ENCODE data around the gene SPRR2F. TPM values are rescaled to one million over a fixed set of nuclear protein-coding genes. Genes with fewer than 3 reads are reported as not detected.

Gene SPRR2F
- total RNA-seq, 1 donor from 2014 or later, result not detected

DNA sequence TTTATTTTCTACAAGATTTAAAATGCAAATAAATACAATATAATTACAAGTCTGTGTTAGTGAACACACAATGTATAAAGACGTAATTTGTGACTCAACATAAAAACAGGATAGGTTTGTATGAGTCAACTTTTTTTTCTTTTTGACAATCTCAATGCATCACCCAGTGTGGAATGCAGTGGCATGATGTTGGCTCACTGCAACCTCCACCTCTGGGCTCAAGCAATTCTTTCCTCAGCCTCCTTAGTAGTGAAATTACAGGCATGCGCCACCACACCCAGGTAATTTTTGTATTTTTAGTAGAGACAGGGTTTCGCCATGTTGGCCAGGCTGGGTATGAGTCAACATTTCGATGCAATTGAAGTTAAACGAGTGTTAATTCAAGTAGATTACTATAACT, 13.1 kb downstream of the SPRR2F start:
- H3K4me3 ChIP-seq (ENCODE audit: low read depth, low read length), result no peak overlapping the region
- TF ChIP-seq, protein P1, sequence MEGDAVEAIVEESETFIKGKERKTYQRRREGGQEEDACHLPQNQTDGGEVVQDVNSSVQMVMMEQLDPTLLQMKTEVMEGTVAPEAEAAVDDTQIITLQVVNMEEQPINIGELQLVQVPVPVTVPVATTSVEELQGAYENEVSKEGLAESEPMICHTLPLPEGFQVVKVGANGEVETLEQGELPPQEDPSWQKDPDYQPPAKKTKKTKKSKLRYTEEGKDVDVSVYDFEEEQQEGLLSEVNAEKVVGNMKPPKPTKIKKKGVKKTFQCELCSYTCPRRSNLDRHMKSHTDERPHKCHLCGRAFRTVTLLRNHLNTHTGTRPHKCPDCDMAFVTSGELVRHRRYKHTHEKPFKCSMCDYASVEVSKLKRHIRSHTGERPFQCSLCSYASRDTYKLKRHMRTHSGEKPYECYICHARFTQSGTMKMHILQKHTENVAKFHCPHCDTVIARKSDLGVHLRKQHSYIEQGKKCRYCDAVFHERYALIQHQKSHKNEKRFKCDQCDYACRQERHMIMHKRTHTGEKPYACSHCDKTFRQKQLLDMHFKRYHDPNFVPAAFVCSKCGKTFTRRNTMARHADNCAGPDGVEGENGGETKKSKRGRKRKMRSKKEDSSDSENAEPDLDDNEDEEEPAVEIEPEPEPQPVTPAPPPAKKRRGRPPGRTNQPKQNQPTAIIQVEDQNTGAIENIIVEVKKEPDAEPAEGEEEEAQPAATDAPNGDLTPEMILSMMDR (conservative IDR thresholded peaks at IDR 0.05; ENCODE audit: low read depth, low read length), result no peak
- DNase-seq (ENCODE audit: low read depth), result no peak

DNA sequence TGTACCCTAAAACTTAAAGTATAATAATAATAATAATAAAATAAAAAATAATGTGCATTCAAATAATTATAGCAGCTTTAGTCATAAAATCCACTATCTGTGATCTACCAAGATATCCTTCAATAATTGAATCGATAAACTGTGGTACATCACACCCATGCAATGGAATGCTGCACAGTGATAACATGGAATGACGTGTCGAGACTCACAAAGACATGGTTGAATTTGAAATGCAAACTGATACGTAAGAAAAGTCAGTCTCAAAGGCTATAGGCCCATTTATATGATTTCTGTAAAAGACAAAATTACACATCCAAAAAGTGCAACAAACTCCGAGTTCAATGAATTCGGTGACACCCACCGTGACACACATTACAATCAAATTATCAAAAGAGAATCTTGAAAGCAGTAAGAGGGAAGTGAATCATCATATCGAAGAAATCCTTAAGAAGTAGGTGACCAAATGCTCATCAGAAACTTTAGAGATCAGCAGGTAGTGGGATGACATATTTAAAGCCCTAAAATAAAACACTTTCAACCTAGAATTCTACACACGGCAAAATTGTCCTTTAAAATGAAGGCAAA, 13.8 kb downstream of the SPRR2F start:
- TF ChIP-seq, protein P1 (conservative IDR thresholded peaks at IDR 0.05; ENCODE audit: low read depth, low read length), result no peak
- no peak for DNase-seq (ENCODE audit: low read depth)

DNA sequence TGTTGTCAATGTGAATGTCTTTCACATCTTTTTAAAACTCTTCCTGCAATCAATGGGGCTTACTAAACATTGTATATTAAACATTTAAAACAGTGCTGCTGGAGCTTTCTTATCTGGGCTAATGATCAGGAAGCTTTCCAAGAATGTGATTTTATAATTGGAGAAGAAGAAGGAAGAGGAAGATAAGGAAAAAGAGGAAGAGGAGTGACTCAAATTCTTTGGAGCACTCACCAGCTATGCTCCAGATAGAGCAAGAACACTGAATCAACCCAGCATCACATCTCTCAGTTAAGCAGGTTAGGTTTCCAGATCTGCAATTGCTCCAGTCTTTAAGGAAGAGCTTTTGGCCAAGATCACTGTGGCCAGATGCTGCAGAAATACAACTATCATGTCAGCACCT, 17.6 kb downstream of the SPRR2F start:
- no peak for DNase-seq (ENCODE audit: low read depth)
- H3K4me3 ChIP-seq (ENCODE audit: low read depth, low read length), result no peak overlapping the region
- TF ChIP-seq, protein P1 (conservative IDR thresholded peaks at IDR 0.05; ENCODE audit: low read depth, low read length), result no peak

More for the DNA sequence above, 13.8 kb downstream of the SPRR2F start:
- no peak overlapping the region for H3K4me3 ChIP-seq (ENCODE audit: low read depth, low read length)

DNA sequence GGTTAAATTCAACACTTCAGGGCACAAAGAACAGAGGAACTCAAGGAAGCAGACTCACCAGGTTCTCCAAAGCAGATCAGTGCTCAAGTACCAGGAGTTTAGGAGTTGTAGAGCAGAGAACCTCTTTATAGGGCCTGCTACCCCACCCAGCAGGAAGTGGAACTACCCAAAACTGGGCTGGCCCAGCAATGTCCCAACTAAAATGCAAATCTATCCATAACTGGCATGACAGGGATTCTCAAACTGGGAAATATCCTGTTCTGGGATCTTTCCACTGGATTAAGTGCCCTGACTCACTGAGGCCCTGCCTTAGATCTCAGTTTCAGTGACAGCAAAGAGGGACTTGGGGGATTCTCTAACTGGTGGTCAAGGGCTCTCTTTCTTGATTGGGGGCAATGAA, 18.9 kb downstream of the SPRR2F start, which contains the start of gene SPRR2E:
Gene SPRR2E, minus strand, starts transcription at position 101 of the 400 bp plus-strand sequence. CDS start 775 bp downstream, outside the sequence.
- no peak for DNase-seq (ENCODE audit: low read depth)
- H3K4me3 ChIP-seq (ENCODE audit: low read depth, low read length), result no peak within 1 kb of the TSS
- TF ChIP-seq, protein P1 (conservative IDR thresholded peaks at IDR 0.05; ENCODE audit: low read depth, low read length), result no peak

DNA sequence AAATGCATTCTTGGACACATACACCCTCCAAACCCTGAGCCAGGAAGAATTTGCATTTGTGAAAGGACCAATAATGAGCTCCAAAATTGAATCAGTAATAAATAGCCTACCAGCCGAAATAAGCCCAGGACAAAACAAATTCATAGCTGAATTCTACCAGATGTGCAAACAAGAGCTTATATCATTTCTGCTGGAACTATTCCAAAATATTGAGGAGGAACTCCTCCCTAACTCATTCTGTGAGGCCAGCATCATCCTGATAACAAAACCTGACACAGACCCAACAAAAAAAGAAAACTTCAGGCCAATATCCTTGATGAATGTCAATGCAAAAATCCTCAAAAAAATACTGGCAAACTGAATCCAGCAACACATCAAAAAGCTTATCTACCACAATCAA, 25.7 kb downstream of the SPRR2F start:
- TF ChIP-seq, protein P1 (conservative IDR thresholded peaks at IDR 0.05; ENCODE audit: low read depth, low read length), result no peak
- H3K4me3 ChIP-seq (ENCODE audit: low read depth, low read length), result no peak overlapping the region
- no peak for DNase-seq (ENCODE audit: low read depth)

DNA sequence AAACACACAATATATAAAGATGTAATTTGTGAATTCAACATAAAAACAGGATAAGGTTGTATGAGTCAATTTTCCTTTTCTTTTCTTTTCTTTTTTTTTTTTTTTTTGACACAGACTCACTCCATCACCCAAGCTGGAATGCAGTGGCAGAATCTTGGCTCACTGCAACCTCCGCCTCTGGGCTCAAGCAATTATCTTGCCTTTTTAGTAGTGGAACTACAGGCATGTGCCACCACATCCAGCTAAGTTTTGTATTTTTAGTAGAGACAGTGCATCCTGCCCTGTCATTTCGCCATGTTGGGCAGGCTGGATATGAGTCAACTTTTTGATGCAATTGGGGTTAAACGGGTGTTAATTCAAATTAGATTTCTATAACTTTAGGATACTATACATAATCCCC, 31.6 kb downstream of the SPRR2F start:
- TF ChIP-seq, protein P1 (conservative IDR thresholded peaks at IDR 0.05; ENCODE audit: low read depth, low read length), result no peak
- H3K4me3 ChIP-seq (ENCODE audit: low read depth, low read length), result no peak overlapping the region
- no peak for DNase-seq (ENCODE audit: low read depth)

Data from epithelial cell of proximal tubule (primary cell).